Dermis lymphatic vessel endothelial cell (primary cell): Measurements from ENCODE around the gene GASK1B. TPM values are rescaled to one million over a fixed set of nuclear protein-coding genes. Genes with fewer than 3 reads are reported as not detected.

ENCODE experiments used
- total RNA-seq: library from RNA; depleted of rRNA; stranded (reverse); fragments of >200 nt; gene quantifications from 2 replicates; pipeline ENCODE4 v1.2.1, GENCODE V29; 2014

GASK1B gene
- total RNA-seq: 50.8 and 100 TPM in 2 replicates

GRCh38 chr4:158172261-158173258 lies at the start of gene GASK1B:
GASK1B (minus strand) TSS chr4:158173025; CDS start chr4:158171375, 1,650 bp downstream.

GRCh38 chr4:158209825-158210807 lies 37.3 kb upstream of the GASK1B start, which contains the start of gene TMEM144:
TMEM144 (plus strand) TSS chr4:158210486; CDS start chr4:158212668, 2,182 bp downstream.

Other genes with a start within 250 kb of the GASK1B start
- 4.5 and 5.3 TPM in 2 replicates for gene TMEM144, start 37.5 kb upstream of the GASK1B start, total RNA-seq